WI38 (cell line): Measurements from ENCODE around the gene NOD2.

Experiments
- H3K4me3 ChIP-seq: 2 replicates; pipeline ENCODE4 v1.5.1; 2011; ENCODE audit warnings: low read depth, mild to moderate bottlenecking, control low read depth, low read length
- TF ChIP-seq, protein P1 (sequence below): IDR thresholded peaks from 2 replicates; pipeline ENCODE4 v1.5.1; 2012; ENCODE audit warnings: low read depth, mild to moderate bottlenecking, control low read depth, low read length

Gene NOD2

DNA sequence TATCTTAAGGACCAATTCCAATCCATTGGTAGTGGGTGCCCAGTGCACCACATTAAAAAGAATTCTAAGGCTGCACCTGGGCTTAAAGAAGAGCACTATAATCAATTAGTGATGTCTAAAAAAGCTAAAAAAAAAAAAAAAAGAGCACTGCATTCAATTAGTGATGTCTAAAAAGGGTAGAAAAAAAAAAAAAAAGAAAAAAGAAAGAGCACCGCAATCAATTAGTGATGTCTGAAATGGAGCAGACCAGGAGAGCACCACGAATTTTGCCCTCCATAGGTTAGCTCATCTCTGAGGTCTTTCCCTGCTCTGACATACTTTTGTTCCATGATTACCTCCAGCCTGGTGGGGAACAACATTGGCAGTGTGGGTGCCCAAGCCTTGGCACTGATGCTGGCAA lies 29.6 kb downstream of the NOD2 start:
- TF ChIP-seq, protein P1, sequence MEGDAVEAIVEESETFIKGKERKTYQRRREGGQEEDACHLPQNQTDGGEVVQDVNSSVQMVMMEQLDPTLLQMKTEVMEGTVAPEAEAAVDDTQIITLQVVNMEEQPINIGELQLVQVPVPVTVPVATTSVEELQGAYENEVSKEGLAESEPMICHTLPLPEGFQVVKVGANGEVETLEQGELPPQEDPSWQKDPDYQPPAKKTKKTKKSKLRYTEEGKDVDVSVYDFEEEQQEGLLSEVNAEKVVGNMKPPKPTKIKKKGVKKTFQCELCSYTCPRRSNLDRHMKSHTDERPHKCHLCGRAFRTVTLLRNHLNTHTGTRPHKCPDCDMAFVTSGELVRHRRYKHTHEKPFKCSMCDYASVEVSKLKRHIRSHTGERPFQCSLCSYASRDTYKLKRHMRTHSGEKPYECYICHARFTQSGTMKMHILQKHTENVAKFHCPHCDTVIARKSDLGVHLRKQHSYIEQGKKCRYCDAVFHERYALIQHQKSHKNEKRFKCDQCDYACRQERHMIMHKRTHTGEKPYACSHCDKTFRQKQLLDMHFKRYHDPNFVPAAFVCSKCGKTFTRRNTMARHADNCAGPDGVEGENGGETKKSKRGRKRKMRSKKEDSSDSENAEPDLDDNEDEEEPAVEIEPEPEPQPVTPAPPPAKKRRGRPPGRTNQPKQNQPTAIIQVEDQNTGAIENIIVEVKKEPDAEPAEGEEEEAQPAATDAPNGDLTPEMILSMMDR = no peak
- H3K4me3 ChIP-seq = no peak overlapping the region

DNA sequence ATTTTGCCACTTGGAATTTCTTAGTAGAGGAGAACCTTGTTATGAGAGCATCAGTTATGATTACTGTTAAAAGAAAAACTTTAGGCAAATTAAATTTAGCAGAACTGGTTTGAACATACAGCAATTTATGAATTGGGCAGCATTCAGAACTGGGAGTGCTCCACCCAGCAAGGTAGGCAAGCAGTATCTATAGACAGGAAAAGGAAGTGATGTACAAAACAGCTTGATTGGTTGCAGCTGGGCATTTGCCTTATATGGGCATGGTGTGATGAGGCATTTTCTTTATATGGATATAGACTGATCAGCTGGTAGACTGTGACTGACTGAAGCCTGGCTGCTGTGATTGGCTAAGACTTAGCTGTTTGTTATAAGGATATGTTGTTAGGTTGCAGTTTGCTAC lies 30.9 kb downstream of the NOD2 start:
- H3K4me3 ChIP-seq = no peak overlapping the region

DNA sequence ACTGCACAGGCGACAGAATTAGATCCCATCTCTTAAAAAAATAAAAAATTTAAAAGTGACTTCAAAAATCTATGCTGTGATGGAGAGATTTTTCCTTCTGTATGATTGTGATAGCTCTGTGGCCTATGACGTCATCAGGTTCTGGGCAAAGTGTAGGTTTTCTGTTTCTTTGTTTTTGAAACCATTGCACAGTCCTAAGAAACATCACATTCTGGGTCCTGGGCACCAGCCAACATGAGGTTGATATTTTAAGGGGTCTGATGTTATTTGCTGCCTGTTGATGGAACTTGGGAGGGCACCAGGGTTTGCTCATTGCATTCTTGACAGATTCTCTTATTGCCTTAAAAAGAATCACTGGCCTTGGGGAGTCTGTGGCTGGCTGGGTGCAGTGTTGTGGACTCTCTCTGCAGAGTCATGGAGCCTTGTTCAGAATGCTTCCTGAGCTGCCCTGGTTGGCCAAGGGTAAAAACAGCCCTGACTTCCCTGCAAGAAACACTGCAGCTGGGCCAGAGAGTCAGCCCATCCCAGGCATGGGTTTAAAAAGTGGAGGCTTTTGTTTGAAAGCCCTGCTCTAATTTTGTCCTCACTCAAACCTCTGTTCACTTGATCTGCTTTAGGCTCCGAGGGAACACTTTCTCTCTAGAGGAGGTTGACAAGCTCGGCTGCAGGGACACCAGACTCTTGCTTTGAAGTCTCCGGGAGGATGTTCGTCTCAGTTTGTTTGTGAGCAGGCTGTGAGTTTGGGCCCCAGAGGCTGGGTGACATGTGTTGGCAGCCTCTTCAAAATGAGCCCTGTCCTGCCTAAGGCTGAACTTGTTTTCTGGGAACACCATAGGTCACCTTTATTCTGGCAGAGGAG lies 38.0 kb downstream of the NOD2 start:
- H3K4me3 ChIP-seq = no peak overlapping the region
- TF ChIP-seq, protein P1 = no peak

More for the DNA sequence above, 30.9 kb downstream of the NOD2 start:
- TF ChIP-seq, protein P1 = no peak

DNA sequence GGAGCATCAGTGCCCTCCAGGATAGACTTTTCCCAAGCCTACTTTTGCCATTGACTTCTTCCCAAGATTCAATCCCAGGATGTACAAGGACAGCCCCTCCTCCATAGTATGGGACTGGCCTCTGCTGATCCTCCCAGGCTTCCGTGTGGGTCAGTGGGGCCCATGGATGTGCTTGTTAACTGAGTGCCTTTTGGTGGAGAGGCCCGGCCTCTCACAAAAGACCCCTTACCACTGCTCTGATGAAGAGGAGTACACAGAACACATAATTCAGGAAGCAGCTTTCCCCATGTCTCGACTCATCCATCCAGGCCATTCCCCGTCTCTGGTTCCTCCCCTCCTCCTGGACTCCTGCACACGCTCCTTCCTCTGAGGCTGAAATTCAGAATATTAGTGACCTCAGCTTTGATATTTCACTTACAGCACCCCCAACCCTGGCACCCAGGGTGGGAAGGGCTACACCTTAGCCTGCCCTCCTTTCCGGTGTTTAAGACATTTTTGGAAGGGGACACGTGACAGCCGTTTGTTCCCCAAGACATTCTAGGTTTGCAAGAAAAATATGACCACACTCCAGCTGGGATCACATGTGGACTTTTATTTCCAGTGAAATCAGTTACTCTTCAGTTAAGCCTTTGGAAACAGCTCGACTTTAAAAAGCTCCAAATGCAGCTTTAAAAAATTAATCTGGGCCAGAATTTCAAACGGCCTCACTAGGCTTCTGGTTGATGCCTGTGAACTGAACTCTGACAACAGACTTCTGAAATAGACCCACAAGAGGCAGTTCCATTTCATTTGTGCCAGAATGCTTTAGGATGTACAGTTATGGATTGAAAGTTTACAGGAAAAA lies 38.8 kb downstream of the NOD2 start:
- TF ChIP-seq, protein P1 = no peak
- H3K4me3 ChIP-seq = no peak overlapping the region

DNA sequence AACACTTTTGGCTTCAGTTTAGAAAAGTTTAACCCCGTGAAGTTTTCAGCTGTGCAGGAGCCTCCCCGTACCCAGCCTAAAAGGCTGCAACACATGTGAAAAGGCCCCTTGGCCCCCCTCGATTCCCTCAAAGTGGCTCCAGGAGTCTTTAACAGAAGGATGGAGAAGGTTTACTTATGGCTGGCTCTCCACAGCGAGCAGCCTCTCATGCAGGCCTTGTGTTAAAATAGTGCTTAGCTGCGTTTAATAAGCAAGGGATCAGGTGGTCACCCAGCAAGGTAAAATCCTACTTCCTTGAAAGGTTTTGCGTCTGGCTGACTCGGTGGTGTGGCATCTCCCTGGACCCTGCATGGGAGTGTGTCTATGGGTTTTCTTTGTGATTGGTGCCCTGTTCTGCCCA lies 40.1 kb downstream of the NOD2 start:
- TF ChIP-seq, protein P1 = no peak
- H3K4me3 ChIP-seq = no peak overlapping the region

DNA sequence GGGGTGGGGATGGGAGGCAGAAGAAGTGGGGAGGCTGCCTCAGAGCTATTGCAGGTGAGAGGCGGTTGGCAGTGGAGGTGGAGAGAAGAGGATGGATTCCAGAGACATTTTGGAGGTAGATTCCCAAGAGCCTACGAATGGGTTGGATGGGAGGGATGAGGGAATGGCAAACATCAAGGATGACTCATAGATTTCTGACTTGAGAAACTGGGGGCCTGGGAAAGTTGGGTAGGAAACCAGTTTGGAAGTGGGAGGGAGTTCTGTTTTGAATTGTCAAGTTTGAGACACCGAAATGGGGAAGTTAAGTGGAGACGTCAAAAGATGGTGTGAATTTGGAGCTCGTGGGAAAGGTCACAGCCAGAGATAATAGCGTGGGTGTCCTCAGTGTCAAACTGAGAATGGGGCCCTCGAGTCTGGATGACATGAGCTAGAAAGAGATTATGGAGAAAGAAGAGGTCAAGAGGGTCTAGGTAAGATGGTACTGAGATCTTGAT lies 42.3 kb downstream of the NOD2 start:
- H3K4me3 ChIP-seq = no peak overlapping the region
- TF ChIP-seq, protein P1 = no peak

DNA sequence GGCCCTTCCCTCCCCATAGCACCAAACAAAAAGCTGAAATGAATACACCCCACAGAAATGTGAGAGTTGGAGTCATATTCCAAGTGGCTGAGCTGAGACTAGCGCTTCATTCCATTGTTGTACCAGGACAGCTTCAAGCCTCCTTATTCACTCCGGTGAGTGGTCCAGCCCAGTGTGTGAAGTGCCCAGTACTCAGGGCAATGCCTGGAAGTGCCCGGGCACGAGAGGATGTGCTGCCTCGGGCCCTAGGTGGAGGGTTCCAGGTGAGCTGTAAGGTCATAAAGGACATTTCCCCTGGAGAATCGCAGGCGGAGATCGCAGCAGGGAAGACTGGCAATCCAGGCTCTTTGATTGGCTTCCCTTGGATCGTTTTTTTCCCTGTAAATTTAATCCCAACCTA lies 43.0 kb downstream of the NOD2 start:
- TF ChIP-seq, protein P1 = no peak
- no peak overlapping the region for H3K4me3 ChIP-seq
